ENCODE data around the gene ZNF283. TPM values are rescaled to one million over a fixed set of nuclear protein-coding genes. Genes with fewer than 3 reads are reported as not detected.
A peak's percentile ranks its signal among the peaks of the same experiment; 100 is the strongest.

The ZNF283 gene
- total RNA-seq, 1 donor from 2014 or later: 19.8 TPM

GRCh38 chr19:43806848-43807247, 20.3 kb upstream of the ZNF283 start:
- Mint-ChIP-seq H3K27me3 (ENCODE audit: insufficient read depth, low read depth) (peaks cover 12% of the 10 kb centered on the region), H3K4me1 (no peaks in the 10 kb centered on the region), H3K36me3 (no peaks in the 10 kb centered on the region), H3K27ac (no peak overlapping the region), H3K4me3 (no peak overlapping the region), H3K9me3 (peaks cover 2% of the 10 kb centered on the region)
- Histone ChIP-seq H3K4me3 (no peak overlapping the region), H3K9ac (no peak overlapping the region), H2AFZ (replicated peaks) (no peak overlapping the region), H3K27me3 (no peaks in the 10 kb centered on the region), H3K4me1 (no peaks in the 10 kb centered on the region), H3K9me3 (ENCODE audit: low read depth) (no peaks in the 10 kb centered on the region), H3K79me2 (ENCODE audit: low read depth) (no peaks in the 10 kb centered on the region), H3K27ac (no peak overlapping the region), H4K20me1 (ENCODE audit: low read depth) (no peaks in the 10 kb centered on the region), H3K36me3 (no peaks in the 10 kb centered on the region), H3K4me2 (no peak overlapping the region), H3F3A (ENCODE audit: low read depth) (no peaks in the 10 kb centered on the region)
- TF ChIP-seq EZH2 (IDR thresholded peaks at IDR 0.05): no peak
- no peak for TF ChIP-seq EZH2phosphoT487 (IDR thresholded peaks at IDR 0.05)
- TF ChIP-seq CTCF (IDR thresholded peaks at IDR 0.05): no peak
- DNase-seq (ENCODE audit: low spot score): no peak

- Histone ChIP-seq H3K79me2 (ENCODE audit: low read depth) (no peaks in the 10 kb centered on the region), H3F3A (ENCODE audit: low read depth) (no peaks in the 10 kb centered on the region), H3K27ac (no peak overlapping the region), H3K9me3 (ENCODE audit: low read depth) (no peaks in the 10 kb centered on the region), H3K36me3 (no peaks in the 10 kb centered on the region), H3K4me2 (no peak overlapping the region), H3K9ac (no peak overlapping the region), H3K27me3 (no peaks in the 10 kb centered on the region), H2AFZ (replicated peaks) (no peak overlapping the region), H3K4me1 (no peaks in the 10 kb centered on the region), H4K20me1 (ENCODE audit: low read depth) (no peaks in the 10 kb centered on the region), H3K4me3 (no peak overlapping the region)
- H3K36me3 Mint-ChIP-seq: no peaks in the 10 kb centered on the region
- no peaks in the 10 kb centered on the region for H3K4me1 Mint-ChIP-seq
- no peak overlapping the region for H3K4me3 Mint-ChIP-seq
- no peak overlapping the region for H3K27ac Mint-ChIP-seq
- TF ChIP-seq CTCF (IDR thresholded peaks at IDR 0.05) (no peak), EZH2phosphoT487 (IDR thresholded peaks at IDR 0.05) (no peak), EZH2 (IDR thresholded peaks at IDR 0.05) (no peak)
- DNase-seq (ENCODE audit: low spot score): no peak
- H3K27me3 Mint-ChIP-seq (ENCODE audit: insufficient read depth, low read depth): peaks cover 14% of the 10 kb centered on the region
- peaks cover 2% of the 10 kb centered on the region for H3K9me3 Mint-ChIP-seq
Observed at GRCh38 chr19:43807651-43808050, 19.5 kb upstream of the ZNF283 start.

- Histone ChIP-seq H3K36me3 (no peaks in the 10 kb centered on the region), H3K27ac (no peak overlapping the region), H3K9ac (no peak overlapping the region), H3K4me3 (no peak overlapping the region), H3K27me3 (no peaks in the 10 kb centered on the region), H4K20me1 (ENCODE audit: low read depth) (no peaks in the 10 kb centered on the region), H3K4me2 (no peak overlapping the region), H3K79me2 (ENCODE audit: low read depth) (no peaks in the 10 kb centered on the region), H2AFZ (replicated peaks) (no peak overlapping the region), H3K4me1 (no peaks in the 10 kb centered on the region), H3F3A (ENCODE audit: low read depth) (no peaks in the 10 kb centered on the region), H3K9me3 (ENCODE audit: low read depth) (no peaks in the 10 kb centered on the region)
- DNase-seq (ENCODE audit: low spot score): peak; percentile 71
- H3K27ac Mint-ChIP-seq: no peak overlapping the region
- H3K4me3 Mint-ChIP-seq: no peak overlapping the region
- H3K9me3 Mint-ChIP-seq: peaks cover 2% of the 10 kb centered on the region
- no peaks in the 10 kb centered on the region for H3K36me3 Mint-ChIP-seq
- H3K27me3 Mint-ChIP-seq (ENCODE audit: insufficient read depth, low read depth): peaks cover 11% of the 10 kb centered on the region
- no peaks in the 10 kb centered on the region for H3K4me1 Mint-ChIP-seq
- TF ChIP-seq EZH2 (IDR thresholded peaks at IDR 0.05): no peak
- TF ChIP-seq EZH2phosphoT487 (IDR thresholded peaks at IDR 0.05): no peak
- peak; percentile 75 for TF ChIP-seq CTCF (IDR thresholded peaks at IDR 0.05)
Observed at GRCh38 chr19:43809762-43810696, 17.1 kb upstream of the ZNF283 start.

Data from neural progenitor cell (in vitro differentiated cells).